Hypothalamus (tissue), 51 donors: Measurements from ENCODE around the gene CD46.

Source experiments
- DNase-seq, 51 donors: peaks; one replicate each; lab custom pipeline; 2025; lab: John Stamatoyannopoulos, UW

The CD46 gene

DNA sequence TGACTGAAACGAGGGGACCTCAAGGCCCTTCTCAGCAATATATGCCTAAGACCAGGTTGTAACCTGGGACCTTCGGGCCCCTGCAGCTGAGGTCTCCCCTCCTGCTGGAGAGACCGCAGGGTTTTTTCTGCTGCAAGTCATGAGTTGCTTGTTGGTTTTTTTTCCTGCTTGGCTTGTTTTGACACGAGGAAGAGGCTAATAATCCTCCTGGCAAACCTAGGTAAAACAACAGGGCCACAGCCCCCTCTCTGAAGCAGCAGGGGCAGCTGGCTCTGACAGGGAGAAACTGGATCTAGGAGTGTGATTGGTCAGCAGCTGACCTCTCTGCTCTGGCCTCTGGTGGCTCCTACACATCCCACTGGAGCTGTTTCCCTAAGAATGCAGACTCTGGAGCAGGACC is 90.0 kb downstream of the CD46 start:
- no peak for DNase-seq

DNA sequence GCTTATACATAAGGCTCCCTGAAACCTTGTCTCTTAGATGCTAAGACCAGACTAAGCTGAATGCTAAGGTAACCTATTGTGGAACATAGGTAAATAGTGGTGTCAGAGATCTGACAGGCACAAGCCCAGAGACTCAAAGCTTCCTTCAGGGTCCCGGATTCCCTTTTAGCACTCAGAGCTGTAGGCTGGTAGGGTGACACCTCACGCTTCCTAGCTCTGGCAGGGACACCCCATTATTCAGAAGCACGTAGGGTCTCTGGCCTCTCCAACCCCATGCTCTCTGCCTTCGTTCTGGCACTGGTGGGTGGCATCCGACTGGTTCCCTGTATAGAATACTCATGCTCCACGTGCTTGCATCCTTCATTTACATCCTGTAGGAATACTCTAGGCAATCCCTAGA is 90.7 kb downstream of the CD46 start:
- no peak for DNase-seq

DNA sequence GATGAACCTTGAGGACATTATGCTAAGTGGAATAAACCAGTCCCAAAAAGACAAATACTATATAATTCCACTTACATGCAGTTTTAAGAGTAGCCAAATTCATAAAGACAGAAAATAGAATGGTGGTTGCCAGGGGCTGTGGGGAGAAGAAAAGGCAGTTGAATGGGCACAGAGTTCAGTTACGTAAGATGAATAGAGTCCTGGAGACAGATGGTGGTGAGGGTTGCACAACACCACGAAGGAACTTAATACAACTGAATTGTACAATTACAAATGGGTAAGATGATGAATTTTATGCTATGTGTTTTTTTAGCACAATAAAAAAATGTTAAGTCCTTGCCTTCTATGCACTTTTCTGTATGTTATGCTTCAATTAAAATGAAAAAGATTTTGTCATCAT is 92.5 kb downstream of the CD46 start:
- DNase-seq, result no peak
